HepG2 (cell line): ENCODE measurements around the gene SPSB2. TPM values are rescaled to one million over a fixed set of nuclear protein-coding genes. Genes with fewer than 3 reads are reported as not detected.

ENCODE experiments used
- GABPB1 ChIP-seq: IDR thresholded peaks from 2 replicates; pipeline ENCODE4 v1.6.1; 2016; ENCODE audit warnings: mild to moderate bottlenecking, missing genetic modification reagents, moderate library complexity, missing compliant biosample characterization
- KDM1A ChIP-seq: IDR thresholded peaks from 2 replicates; pipeline ENCODE4 v1.6.1; 2016; ENCODE audit warnings: missing compliant biosample characterization
- MBNL3 ChIP-seq: fragments of 250-450 bp; sonication (Bioruptor Pico); conservative IDR thresholded peaks from 2 replicates; pipeline ENCODE4 v1.8.0; 2022; ENCODE audit warnings: mild to moderate bottlenecking, inconsistent platforms
- MIER2 ChIP-seq: IDR thresholded peaks from 2 replicates; pipeline ENCODE4 v1.6.1; 2016; ENCODE audit warnings: missing biosample characterization, missing genetic modification reagents
- MLLT10 ChIP-seq: sonication (generic); formaldehyde crosslinking; IDR thresholded peaks from 2 replicates; pipeline ENCODE4 v1.4.0; 2020; ENCODE audit warnings: missing genetic modification reagents
- NR2F6 ChIP-seq, 2 experiments: IDR thresholded peaks; 2 replicates each; pipeline ENCODE4 v1.6.1; 2016; ENCODE audit warnings: antibody characterized with exemption in 1 of 2, mild to moderate bottlenecking in 1 of 2
- ONECUT2 ChIP-seq: sonication (generic); formaldehyde crosslinking; IDR thresholded peaks from 2 replicates; pipeline ENCODE4 v1.4.0; 2020; ENCODE audit warnings: missing genetic modification reagents
- PAF1 ChIP-seq: IDR thresholded peaks from 2 replicates; pipeline ENCODE4 v1.6.1; 2016; ENCODE audit warnings: missing genetic modification reagents, missing compliant biosample characterization
- PHF8 ChIP-seq: sonication (generic); formaldehyde crosslinking; IDR thresholded peaks from 2 replicates; pipeline ENCODE4 v1.5.0; 2020; ENCODE audit warnings: missing genetic modification reagents
- POGZ ChIP-seq: sonication (generic); formaldehyde crosslinking; IDR thresholded peaks from 2 replicates; pipeline ENCODE4 v1.4.0; 2020; ENCODE audit warnings: mild to moderate bottlenecking, missing genetic modification reagents
- PRMT3 ChIP-seq: sonication (generic); formaldehyde crosslinking; IDR thresholded peaks from 2 replicates; pipeline ENCODE4 v1.8.1; 2022; ENCODE audit warnings: low read depth, mild to moderate bottlenecking, moderate library complexity, missing genetic modification reagents, borderline replicate concordance
- RBFOX2 ChIP-seq: fragments of 200-400 bp; formaldehyde crosslinking; IDR thresholded peaks from 2 replicates; pipeline ENCODE4 v1.6.1; 2017; ENCODE audit warnings: low read depth, mild to moderate bottlenecking, low read length
- SNAI1 ChIP-seq: sonication (generic); formaldehyde crosslinking; IDR thresholded peaks from 2 replicates; pipeline ENCODE4 v1.5.0; 2020; ENCODE audit warnings: mild to moderate bottlenecking, missing genetic modification reagents, borderline replicate concordance
- ZEB1 ChIP-seq: IDR thresholded peaks from 2 replicates; pipeline ENCODE4 v1.6.1; 2012; ENCODE audit warnings: mild to moderate bottlenecking, low read depth, inconsistent platforms; ENCODE audit not compliant: insufficient replicate concordance
- ZNF234 ChIP-seq: sonication (generic); formaldehyde crosslinking; conservative IDR thresholded peaks from 2 replicates; pipeline ENCODE4 v1.5.1; 2020; ENCODE audit warnings: mild to moderate bottlenecking, missing genetic modification reagents
- ZNF674 ChIP-seq: sonication (generic); formaldehyde crosslinking; IDR thresholded peaks from 2 replicates; pipeline ENCODE4 v1.5.0; 2020; ENCODE audit warnings: low read depth, mild to moderate bottlenecking, missing genetic modification reagents
- polyA plus RNA-seq, 8 experiments: library from polyadenylated mRNA; depleted of rRNA in 3 of 8; stranded (reverse) in 7 of 8; unstranded in 1 of 8; fragments of >200 nt; fragmentation: Illumina TruSeq in 4 of 8; extraction: Trizol in 4 of 8; gene quantifications; 2 replicates each; pipeline versions ENCODE4 v1.2.1 to v1.2.3, GENCODE V29; 2011 to 2016; ENCODE audit warnings: low read depth in 4 of 8, missing spikeins in 1 of 8, mixed read lengths in 1 of 8; ENCODE audit not compliant: insufficient read depth in 1 of 8
- total RNA-seq, 5 experiments: library from RNA; depleted of rRNA; stranded (reverse); fragments of >200 nt; fragmentation: Illumina TruSeq; extraction: Trizol; gene quantifications; 2 replicates each; pipeline ENCODE4 v1.2.3, GENCODE V29; 2016; ENCODE audit warnings: low read depth in 1 of 5
- TF ChIP-seq, protein P1 (sequence below): sonication (generic); formaldehyde crosslinking; IDR thresholded peaks from 2 replicates; pipeline ENCODE4 v1.5.1; 2020; ENCODE audit warnings: mild to moderate bottlenecking, moderate library complexity, missing genetic modification reagents
- TF ChIP-seq, protein P2 (sequence below): sonication (generic); formaldehyde crosslinking; IDR thresholded peaks from 2 replicates; pipeline ENCODE4 v1.5.1; 2020; ENCODE audit warnings: mild to moderate bottlenecking, missing genetic modification reagents, moderate library complexity
- TF ChIP-seq, protein P3 (sequence below): sonication (generic); formaldehyde crosslinking; IDR thresholded peaks from 2 replicates; pipeline ENCODE4 v1.4.0; 2020; ENCODE audit warnings: missing genetic modification reagents
- TF ChIP-seq, protein P4 (sequence below): sonication (generic); formaldehyde crosslinking; IDR thresholded peaks from 2 replicates; pipeline ENCODE4 v1.4.0; 2020; ENCODE audit warnings: missing genetic modification reagents, mild to moderate bottlenecking, borderline replicate concordance

SPSB2 gene
- total and polyA plus RNA-seq, 2 of the 13 experiments (the other 11 are each of a cell fraction or from before 2014, with no cell fraction given) = 2.0 to 6.2 TPM

DNA sequence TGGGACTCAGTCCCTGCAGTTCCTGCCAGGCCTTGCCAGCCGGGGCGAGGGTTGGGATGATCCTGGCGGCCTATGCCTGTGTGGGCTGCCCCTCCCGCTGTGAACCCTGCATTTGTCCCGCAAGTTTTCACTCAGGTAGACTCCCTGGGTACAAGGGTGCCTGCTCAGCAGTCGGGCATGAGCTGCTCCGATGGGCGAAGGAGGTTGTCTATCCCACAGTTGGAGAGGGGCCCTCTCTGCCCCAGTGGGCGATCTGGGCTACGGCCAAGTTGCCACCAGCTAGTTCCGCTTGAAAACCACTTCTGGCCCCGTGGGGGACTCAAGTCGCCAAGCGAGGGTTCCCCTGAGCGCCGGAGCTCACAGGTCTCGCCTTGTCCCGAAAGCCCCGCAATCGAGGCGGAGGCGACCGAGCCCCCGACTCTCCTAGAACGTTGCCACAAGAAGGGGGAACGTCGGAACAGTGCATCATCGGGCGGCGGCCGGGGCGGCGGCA lies 6.1 kb downstream of the SPSB2 start (continued):
- TF ChIP-seq, protein P1, sequence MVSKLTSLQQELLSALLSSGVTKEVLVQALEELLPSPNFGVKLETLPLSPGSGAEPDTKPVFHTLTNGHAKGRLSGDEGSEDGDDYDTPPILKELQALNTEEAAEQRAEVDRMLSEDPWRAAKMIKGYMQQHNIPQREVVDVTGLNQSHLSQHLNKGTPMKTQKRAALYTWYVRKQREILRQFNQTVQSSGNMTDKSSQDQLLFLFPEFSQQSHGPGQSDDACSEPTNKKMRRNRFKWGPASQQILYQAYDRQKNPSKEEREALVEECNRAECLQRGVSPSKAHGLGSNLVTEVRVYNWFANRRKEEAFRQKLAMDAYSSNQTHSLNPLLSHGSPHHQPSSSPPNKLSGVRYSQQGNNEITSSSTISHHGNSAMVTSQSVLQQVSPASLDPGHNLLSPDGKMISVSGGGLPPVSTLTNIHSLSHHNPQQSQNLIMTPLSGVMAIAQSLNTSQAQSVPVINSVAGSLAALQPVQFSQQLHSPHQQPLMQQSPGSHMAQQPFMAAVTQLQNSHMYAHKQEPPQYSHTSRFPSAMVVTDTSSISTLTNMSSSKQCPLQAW (CRISPR knock-in tag) = no peak
- no peak for TF ChIP-seq ONECUT2 (CRISPR knock-in tag)
- TF ChIP-seq, protein P2, sequence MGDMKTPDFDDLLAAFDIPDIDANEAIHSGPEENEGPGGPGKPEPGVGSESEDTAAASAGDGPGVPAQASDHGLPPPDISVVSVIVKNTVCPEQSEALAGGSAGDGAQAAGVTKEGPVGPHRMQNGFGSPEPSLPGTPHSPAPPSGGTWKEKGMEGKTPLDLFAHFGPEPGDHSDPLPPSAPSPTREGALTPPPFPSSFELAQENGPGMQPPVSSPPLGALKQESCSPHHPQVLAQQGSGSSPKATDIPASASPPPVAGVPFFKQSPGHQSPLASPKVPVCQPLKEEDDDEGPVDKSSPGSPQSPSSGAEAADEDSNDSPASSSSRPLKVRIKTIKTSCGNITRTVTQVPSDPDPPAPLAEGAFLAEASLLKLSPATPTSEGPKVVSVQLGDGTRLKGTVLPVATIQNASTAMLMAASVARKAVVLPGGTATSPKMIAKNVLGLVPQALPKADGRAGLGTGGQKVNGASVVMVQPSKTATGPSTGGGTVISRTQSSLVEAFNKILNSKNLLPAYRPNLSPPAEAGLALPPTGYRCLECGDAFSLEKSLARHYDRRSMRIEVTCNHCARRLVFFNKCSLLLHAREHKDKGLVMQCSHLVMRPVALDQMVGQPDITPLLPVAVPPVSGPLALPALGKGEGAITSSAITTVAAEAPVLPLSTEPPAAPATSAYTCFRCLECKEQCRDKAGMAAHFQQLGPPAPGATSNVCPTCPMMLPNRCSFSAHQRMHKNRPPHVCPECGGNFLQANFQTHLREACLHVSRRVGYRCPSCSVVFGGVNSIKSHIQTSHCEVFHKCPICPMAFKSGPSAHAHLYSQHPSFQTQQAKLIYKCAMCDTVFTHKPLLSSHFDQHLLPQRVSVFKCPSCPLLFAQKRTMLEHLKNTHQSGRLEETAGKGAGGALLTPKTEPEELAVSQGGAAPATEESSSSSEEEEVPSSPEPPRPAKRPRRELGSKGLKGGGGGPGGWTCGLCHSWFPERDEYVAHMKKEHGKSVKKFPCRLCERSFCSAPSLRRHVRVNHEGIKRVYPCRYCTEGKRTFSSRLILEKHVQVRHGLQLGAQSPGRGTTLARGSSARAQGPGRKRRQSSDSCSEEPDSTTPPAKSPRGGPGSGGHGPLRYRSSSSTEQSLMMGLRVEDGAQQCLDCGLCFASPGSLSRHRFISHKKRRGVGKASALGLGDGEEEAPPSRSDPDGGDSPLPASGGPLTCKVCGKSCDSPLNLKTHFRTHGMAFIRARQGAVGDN (CRISPR knock-in tag) = no peak
- no peak for TF ChIP-seq PHF8 (CRISPR knock-in tag)
- TF ChIP-seq, protein P3, sequence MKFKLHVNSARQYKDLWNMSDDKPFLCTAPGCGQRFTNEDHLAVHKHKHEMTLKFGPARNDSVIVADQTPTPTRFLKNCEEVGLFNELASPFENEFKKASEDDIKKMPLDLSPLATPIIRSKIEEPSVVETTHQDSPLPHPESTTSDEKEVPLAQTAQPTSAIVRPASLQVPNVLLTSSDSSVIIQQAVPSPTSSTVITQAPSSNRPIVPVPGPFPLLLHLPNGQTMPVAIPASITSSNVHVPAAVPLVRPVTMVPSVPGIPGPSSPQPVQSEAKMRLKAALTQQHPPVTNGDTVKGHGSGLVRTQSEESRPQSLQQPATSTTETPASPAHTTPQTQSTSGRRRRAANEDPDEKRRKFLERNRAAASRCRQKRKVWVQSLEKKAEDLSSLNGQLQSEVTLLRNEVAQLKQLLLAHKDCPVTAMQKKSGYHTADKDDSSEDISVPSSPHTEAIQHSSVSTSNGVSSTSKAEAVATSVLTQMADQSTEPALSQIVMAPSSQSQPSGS (CRISPR knock-in tag) = peak; percentile 0; the same call in 1 of the 2 replicates
- no peak for TF ChIP-seq RBFOX2
- TF ChIP-seq, protein P4, sequence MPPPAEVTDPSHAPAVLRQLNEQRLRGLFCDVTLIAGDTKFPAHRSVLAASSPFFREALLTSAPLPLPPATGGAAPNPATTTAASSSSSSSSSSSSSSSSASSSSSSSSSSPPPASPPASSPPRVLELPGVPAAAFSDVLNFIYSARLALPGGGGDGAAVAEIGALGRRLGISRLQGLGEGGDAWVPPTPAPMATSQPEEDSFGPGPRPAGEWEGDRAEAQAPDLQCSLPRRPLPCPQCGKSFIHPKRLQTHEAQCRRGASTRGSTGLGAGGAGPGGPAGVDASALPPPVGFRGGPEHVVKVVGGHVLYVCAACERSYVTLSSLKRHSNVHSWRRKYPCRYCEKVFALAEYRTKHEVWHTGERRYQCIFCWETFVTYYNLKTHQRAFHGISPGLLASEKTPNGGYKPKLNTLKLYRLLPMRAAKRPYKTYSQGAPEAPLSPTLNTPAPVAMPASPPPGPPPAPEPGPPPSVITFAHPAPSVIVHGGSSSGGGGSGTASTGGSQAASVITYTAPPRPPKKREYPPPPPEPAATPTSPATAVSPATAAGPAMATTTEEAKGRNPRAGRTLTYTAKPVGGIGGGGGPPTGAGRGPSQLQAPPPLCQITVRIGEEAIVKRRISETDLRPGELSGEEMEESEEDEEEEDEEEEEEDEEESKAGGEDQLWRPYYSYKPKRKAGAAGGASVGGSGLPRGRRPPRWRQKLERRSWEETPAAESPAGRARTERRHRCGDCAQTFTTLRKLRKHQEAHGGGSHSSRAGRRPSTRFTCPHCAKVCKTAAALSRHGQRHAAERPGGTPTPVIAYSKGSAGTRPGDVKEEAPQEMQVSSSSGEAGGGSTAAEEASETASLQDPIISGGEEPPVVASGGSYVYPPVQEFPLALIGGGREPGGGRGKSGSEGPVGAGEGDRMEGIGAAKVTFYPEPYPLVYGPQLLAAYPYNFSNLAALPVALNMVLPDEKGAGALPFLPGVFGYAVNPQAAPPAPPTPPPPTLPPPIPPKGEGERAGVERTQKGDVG (CRISPR knock-in tag) = no peak; the same call in 1 of the 2 replicates
- no peak for TF ChIP-seq POGZ (CRISPR knock-in tag)
- TF ChIP-seq KDM1A = no peak
- TF ChIP-seq ZEB1 = no peak
- no peak for TF ChIP-seq PRMT3 (CRISPR knock-in tag)
- TF ChIP-seq GABPB1 = no peak
- TF ChIP-seq MLLT10 (CRISPR knock-in tag) = no peak
- TF ChIP-seq ZNF234 (CRISPR knock-in tag) = no peak
- no peak for TF ChIP-seq NR2F6 (IDR thresholded peaks at IDR 0.05)
- no peak for TF ChIP-seq NR2F6 (CRISPR knock-in tag; IDR thresholded peaks at IDR 0.05)
- no peak for TF ChIP-seq PAF1 (CRISPR knock-in tag)
- no peak for TF ChIP-seq MBNL3 (CRISPR knock-in tag)
- no peak for TF ChIP-seq SNAI1 (CRISPR knock-in tag)
- no peak for TF ChIP-seq MIER2
- TF ChIP-seq ZNF674 (CRISPR knock-in tag) = no peak
